HepG2 (cell line): Measurements from ENCODE around the gene DIABLO. TPM values are rescaled to one million over a fixed set of nuclear protein-coding genes. Genes with fewer than 3 reads are reported as not detected.

Source experiments
- ATAC-seq: fragments of 200-7000 bp; cut with Tn5 transposase; 3 replicates; pipeline ENCODE4 v1.9.1; 2020; ENCODE audit warnings: mild to moderate bottlenecking, moderate library complexity
- BruUV-seq: library from RNA; stranded (reverse); fragments of 400-500 nt; replicated peaks from 2 replicates; lab custom pipeline; 2021; lab: Mats Ljungman, UMichigan
- CTCF ChIA-PET: fragments of 300-600 bp; formaldehyde crosslinking; extraction: SDS; loops from one replicate; lab custom pipeline; 2021; ENCODE audit warnings: low total read pairs, inconsistent platforms, low intra/inter-chr PET ratio; lab: Yijun Ruan, JAX
- POLR2A ChIA-PET: fragments of 350-600 bp; sonication (Branson Sonifier 250); formaldehyde crosslinking; loops from one replicate; lab custom pipeline; 2020; ENCODE audit warnings: antibody characterized with exemption, inconsistent platforms; lab: Yijun Ruan, JAX
- DNase-seq: peaks from one replicate; pipeline ENCODE4 v3.0.0-alpha.2; 2015; ENCODE audit warnings: low spot score
- FAIRE-seq: peaks from 3 replicates; lab custom pipeline; 2011; peaks lifted over from hg19 to GRCh38; lab: Jason Lieb, UNC
- H2AFZ ChIP-seq: one replicate; pipeline ENCODE4 v1.6.1; 2011; ENCODE audit warnings: low read length, inconsistent platforms
- H3K27ac ChIP-seq: fragments of 300-600 bp; 3 replicates; pipeline ENCODE4 v1.8.0; 2011; ENCODE audit warnings: mixed run types, mild to moderate bottlenecking, mixed read lengths, low read length, inconsistent platforms; ENCODE audit not compliant: insufficient read depth; ENCODE audit errors: extremely low read length
- H3K27me3 ChIP-seq, 2 experiments: fragments of 200-600 bp in 1 of 2; 2 replicates in 1 of 2; 3 replicates in 1 of 2; pipeline versions ENCODE4 v1.6.0 to v1.8.0; 2011; ENCODE audit warnings: low read length in 2 of 2, mild to moderate bottlenecking in 2 of 2, moderate library complexity in 2 of 2, inconsistent platforms in 1 of 2; ENCODE audit not compliant: insufficient read depth in 2 of 2, control insufficient read depth in 1 of 2
- H3K36me3 ChIP-seq, 2 experiments: fragments of 200-600 bp in 1 of 2; replicated peaks in 1 of 2; 2 replicates in 1 of 2; 3 replicates in 1 of 2; pipeline versions ENCODE4 v1.5.1 to v1.8.0; 2011; ENCODE audit warnings: low read length in 2 of 2, inconsistent platforms in 1 of 2; ENCODE audit not compliant: insufficient read depth in 2 of 2, control insufficient read depth in 1 of 2
- H3K4me1 ChIP-seq: 2 replicates; pipeline ENCODE4 v1.5.1; 2012; ENCODE audit warnings: low read length, inconsistent platforms; ENCODE audit not compliant: insufficient read depth
- H3K4me2 ChIP-seq: 2 replicates; pipeline ENCODE4 v1.6.0; 2011; ENCODE audit warnings: low read depth, low read length, inconsistent platforms
- H3K4me3 ChIP-seq, 3 experiments: fragments of 200-600 bp in 1 of 3; sonication (generic), shearing (Covaris generic) in 1 of 3; replicated peaks in 1 of 3; 2 replicates each; pipeline ENCODE4 v1.5.1; 2011 to 2016; ENCODE audit warnings: low read length in 3 of 3, inconsistent platforms in 2 of 3, low read depth in 2 of 3, mild to moderate bottlenecking in 2 of 3, control low read depth in 1 of 3, mixed read lengths in 1 of 3; ENCODE audit not compliant: insufficient read depth in 1 of 3
- H3K79me2 ChIP-seq: one replicate; pipeline ENCODE4 v1.6.1; 2011; ENCODE audit warnings: low read length, inconsistent platforms; ENCODE audit not compliant: insufficient read depth
- H3K9ac ChIP-seq: 2 replicates; pipeline ENCODE4 v1.6.0; 2011; ENCODE audit warnings: mild to moderate bottlenecking, low read depth, low read length, inconsistent platforms; ENCODE audit not compliant: insufficient read depth
- H3K9me3 ChIP-seq: 2 replicates; pipeline ENCODE4 v1.5.1; 2012; ENCODE audit warnings: mild to moderate bottlenecking, low read length
- H4K20me1 ChIP-seq: 2 replicates; pipeline ENCODE4 v1.6.0; 2011; ENCODE audit warnings: inconsistent platforms, mild to moderate bottlenecking, low read length, moderate library complexity; ENCODE audit not compliant: insufficient read depth
- MAFK ChIP-seq, 2 experiments: IDR thresholded peaks in 1 of 2; conservative IDR thresholded peaks in 1 of 2; 2 replicates each; pipeline ENCODE4 v1.6.1; 2011; ENCODE audit warnings: improper control_type of control experiment in 2 of 2, low read length in 2 of 2
- WGBS: methylation state at CpG from one replicate; pipeline ENCODE4 v1.1.6; 2017; ENCODE audit warnings: low lambda C conversion rate; 5-methylcytosine and 5-hydroxymethylcytosine counted together
- in situ Hi-C: cut with HindIII; loops from 2 replicates; pipeline ENCODE4 v1.10.0; 2017; ENCODE audit warnings: low pct_unique_long_range_greater_than_20kb; ENCODE audit not compliant: extremely low pct_ligation_motif_present
- intact Hi-C: fragments of 100-400 bp; cut with micrococcal nuclease; formaldehyde crosslinking; loops from one replicate; pipeline ENCODE4 v1.10.0; 2022; ENCODE audit not compliant: unreplicated experiment
- polyA plus RNA-seq, 8 experiments: library from polyadenylated mRNA; depleted of rRNA in 3 of 8; stranded (reverse) in 7 of 8; unstranded in 1 of 8; fragments of >200 nt; fragmentation: Illumina TruSeq in 4 of 8; extraction: Trizol in 4 of 8; gene quantifications; 2 replicates each; pipeline versions ENCODE4 v1.2.1 to v1.2.3, GENCODE V29; 2011 to 2016; ENCODE audit warnings: low read depth in 4 of 8, missing spikeins in 1 of 8, mixed read lengths in 1 of 8; ENCODE audit not compliant: insufficient read depth in 1 of 8
- total RNA-seq, 5 experiments: library from RNA; depleted of rRNA; stranded (reverse); fragments of >200 nt; fragmentation: Illumina TruSeq; extraction: Trizol; gene quantifications; 2 replicates each; pipeline ENCODE4 v1.2.3, GENCODE V29; 2016; ENCODE audit warnings: low read depth in 1 of 5
- TF ChIP-seq, protein P1 (sequence below): fragments of 450-650 bp; IDR thresholded peaks from 2 replicates; pipeline ENCODE4 v1.6.1; 2016
- TF ChIP-seq, protein P2 (sequence below): IDR thresholded peaks from 2 replicates; pipeline ENCODE4 v1.6.1; 2012; ENCODE audit warnings: low read length, improper control_type of control experiment

The DIABLO gene
- total and polyA plus RNA-seq, 2 of the 13 experiments (the other 11 are each of a cell fraction or from before 2014, with no cell fraction given), result 20.7 to 70.9 TPM

DNA sequence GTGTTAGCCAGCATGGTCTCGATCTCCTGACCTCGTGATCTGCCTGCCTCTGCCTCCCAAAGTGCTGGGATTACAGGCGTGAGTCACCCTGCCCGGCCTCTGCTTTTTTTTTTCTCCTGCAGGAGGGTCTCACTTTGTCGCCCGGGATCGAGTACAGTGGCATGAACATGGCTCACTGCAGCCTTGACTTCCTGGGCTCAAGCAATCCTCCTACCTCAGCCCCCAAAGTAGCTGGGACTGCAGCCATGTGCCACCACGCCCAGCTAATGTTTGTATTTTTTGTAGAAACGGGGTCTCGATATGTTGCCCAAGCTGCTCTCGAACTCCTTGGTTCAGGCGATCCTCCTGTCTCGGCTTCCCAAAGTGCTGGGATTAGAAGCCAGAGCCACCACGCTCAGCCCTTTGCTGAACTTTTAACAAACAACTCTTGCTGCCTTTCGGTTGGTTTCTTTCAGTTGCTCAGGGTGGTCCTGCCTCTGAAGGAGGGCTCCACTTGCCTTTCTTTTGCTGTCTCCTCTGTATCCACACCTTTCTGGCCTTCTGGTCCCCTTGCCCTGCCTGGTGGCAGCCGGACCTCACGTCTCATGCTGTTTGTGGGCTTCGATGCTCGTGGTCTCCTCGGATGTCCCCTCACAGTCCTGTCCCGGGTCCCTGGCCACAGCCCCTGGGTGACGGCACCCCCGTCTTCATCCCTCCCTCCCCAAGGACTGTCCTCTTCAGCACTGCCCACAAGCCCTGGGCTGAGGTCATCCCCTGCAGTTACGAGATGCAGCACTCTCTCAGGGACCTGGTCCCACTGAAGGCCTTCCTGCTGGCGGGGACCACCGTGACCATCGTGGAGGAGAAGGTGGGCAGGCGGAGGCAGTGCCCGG is 26.1 kb downstream of the DIABLO start:
- H3K9ac ChIP-seq, result no peak overlapping the region
- peak; percentile 10 for ATAC-seq
- no peaks in the 10 kb centered on the region for H3K36me3 ChIP-seq
- POLR2A ChIA-PET, result no interaction called here
- H3K4me3 ChIP-seq, result peak overlapping the region in 1 of 3 experiments; percentile 63; a peak in 1 of 6 replicates
- peaks cover 59% of the 10 kb centered on the region for H3K4me1 ChIP-seq
- DNase-seq, result no peak
- no peak overlapping the region for H2AFZ ChIP-seq
- intact Hi-C loops (no loop called here), in situ Hi-C loops (loop anchor here (5.0 kb wide), 1 partner anchor 57 kb away; no protein-coding TSS in a partner anchor)
- no peak for FAIRE-seq
- no peak for TF ChIP-seq MAFK (conservative IDR thresholded peaks at IDR 0.05 in 1 of 2, IDR thresholded peaks at IDR 0.05 in 1 of 2; ENCODE audit: low read length in 2 of 2)
- TF ChIP-seq, protein P1, sequence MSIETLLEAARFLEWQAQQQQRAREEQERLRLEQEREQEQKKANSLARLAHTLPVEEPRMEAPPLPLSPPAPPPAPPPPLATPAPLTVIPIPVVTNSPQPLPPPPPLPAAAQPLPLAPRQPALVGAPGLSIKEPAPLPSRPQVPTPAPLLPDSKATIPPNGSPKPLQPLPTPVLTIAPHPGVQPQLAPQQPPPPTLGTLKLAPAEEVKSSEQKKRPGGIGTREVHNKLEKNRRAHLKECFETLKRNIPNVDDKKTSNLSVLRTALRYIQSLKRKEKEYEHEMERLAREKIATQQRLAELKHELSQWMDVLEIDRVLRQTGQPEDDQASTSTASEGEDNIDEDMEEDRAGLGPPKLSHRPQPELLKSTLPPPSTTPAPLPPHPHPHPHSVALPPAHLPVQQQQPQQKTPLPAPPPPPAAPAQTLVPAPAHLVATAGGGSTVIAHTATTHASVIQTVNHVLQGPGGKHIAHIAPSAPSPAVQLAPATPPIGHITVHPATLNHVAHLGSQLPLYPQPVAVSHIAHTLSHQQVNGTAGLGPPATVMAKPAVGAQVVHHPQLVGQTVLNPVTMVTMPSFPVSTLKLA, result 0 out of 2 replicates have a peak, but pooled peaks have one; percentile 25
- TF ChIP-seq, protein P2, sequence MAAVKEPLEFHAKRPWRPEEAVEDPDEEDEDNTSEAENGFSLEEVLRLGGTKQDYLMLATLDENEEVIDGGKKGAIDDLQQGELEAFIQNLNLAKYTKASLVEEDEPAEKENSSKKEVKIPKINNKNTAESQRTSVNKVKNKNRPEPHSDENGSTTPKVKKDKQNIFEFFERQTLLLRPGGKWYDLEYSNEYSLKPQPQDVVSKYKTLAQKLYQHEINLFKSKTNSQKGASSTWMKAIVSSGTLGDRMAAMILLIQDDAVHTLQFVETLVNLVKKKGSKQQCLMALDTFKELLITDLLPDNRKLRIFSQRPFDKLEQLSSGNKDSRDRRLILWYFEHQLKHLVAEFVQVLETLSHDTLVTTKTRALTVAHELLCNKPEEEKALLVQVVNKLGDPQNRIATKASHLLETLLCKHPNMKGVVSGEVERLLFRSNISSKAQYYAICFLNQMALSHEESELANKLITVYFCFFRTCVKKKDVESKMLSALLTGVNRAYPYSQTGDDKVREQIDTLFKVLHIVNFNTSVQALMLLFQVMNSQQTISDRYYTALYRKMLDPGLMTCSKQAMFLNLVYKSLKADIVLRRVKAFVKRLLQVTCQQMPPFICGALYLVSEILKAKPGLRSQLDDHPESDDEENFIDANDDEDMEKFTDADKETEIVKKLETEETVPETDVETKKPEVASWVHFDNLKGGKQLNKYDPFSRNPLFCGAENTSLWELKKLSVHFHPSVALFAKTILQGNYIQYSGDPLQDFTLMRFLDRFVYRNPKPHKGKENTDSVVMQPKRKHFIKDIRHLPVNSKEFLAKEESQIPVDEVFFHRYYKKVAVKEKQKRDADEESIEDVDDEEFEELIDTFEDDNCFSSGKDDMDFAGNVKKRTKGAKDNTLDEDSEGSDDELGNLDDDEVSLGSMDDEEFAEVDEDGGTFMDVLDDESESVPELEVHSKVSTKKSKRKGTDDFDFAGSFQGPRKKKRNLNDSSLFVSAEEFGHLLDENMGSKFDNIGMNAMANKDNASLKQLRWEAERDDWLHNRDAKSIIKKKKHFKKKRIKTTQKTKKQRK, result no peak
- H4K20me1 ChIP-seq, result no peaks in the 10 kb centered on the region
- H3K27ac ChIP-seq, result no peak overlapping the region
- H3K4me2 ChIP-seq, result peak overlapping the region; percentile 76
- H3K9me3 ChIP-seq, result no peaks in the 10 kb centered on the region
- H3K79me2 ChIP-seq, result no peaks in the 10 kb centered on the region
- 38% methylated on average over 23 of the region's 29 CpGs for WGBS
- peaks cover 6 to 79% of the 10 kb centered on the region in 2 experiments for H3K27me3 ChIP-seq
- no TSS peak for BruUV-seq
- CTCF ChIA-PET, result no interaction called here
